ENCODE measurements around the gene XRCC5.

GRCh38 chr2:216082117-216082711, 26.9 kb upstream of the XRCC5 start:
- TF ChIP-seq POLR2A (IDR thresholded peaks at IDR 0.05): no peak
- no peak for TF ChIP-seq CTCF (IDR thresholded peaks at IDR 0.05)
- no peak for TF ChIP-seq POLR2AphosphoS5 (IDR thresholded peaks at IDR 0.05)

Data from prostate gland (tissue), 2 donors.